Activated gamma-delta T cell treated with anti-CD3 and anti-CD28 coated beads, Interleukin-2, amount 50 U/mL, for 16 hours (primary cell): ENCODE measurements around the gene ADSL.

Source experiments
- DNase-seq: peaks from one replicate; pipeline ENCODE4 v3.0.0-alpha.2; 2020; ENCODE audit warnings: low read depth

Gene ADSL

GRCh38 chr22:40418366-40419201 lies 72.3 kb downstream of the ADSL start:
- no peak for DNase-seq

GRCh38 chr22:40419718-40420117 lies 73.4 kb downstream of the ADSL start:
- DNase-seq: no peak

- DNase-seq: no peak
These were observed 74.2 kb downstream of the ADSL start for GRCh38 chr22:40420341-40421081.

GRCh38 chr22:40421082-40421350 lies 74.7 kb downstream of the ADSL start:
- no peak for DNase-seq

GRCh38 chr22:40421941-40422340 lies 75.6 kb downstream of the ADSL start:
- DNase-seq: no peak

- DNase-seq: no peak
These were observed 76.4 kb downstream of the ADSL start for GRCh38 chr22:40422558-40423309.

- DNase-seq: no peak
These were observed 77.0 kb downstream of the ADSL start for GRCh38 chr22:40423310-40423688.

- no peak for DNase-seq
These were observed 77.8 kb downstream of the ADSL start for GRCh38 chr22:40423882-40424640.

GRCh38 chr22:40425082-40425481 lies 78.8 kb downstream of the ADSL start:
- DNase-seq: no peak

- DNase-seq: no peak
These were observed 80.5 kb downstream of the ADSL start for GRCh38 chr22:40426594-40427333.

- no peak for DNase-seq
These were observed 82.5 kb downstream of the ADSL start for GRCh38 chr22:40428796-40429195.

- DNase-seq: no peak
These were observed 83.2 kb downstream of the ADSL start for GRCh38 chr22:40429481-40429880.

GRCh38 chr22:40430991-40431390 lies 84.7 kb downstream of the ADSL start:
- no peak for DNase-seq

- no peak for DNase-seq
These were observed 85.9 kb downstream of the ADSL start for GRCh38 chr22:40432157-40432556.

GRCh38 chr22:40432625-40433024 lies 86.3 kb downstream of the ADSL start:
- DNase-seq: no peak

GRCh38 chr22:40433416-40434090 lies 87.3 kb downstream of the ADSL start:
- no peak for DNase-seq

GRCh38 chr22:40434106-40434505 lies 87.8 kb downstream of the ADSL start:
- DNase-seq: no peak

- no peak for DNase-seq
These were observed 88.4 kb downstream of the ADSL start for GRCh38 chr22:40434745-40435144.

- DNase-seq: no peak
These were observed 90.5 kb downstream of the ADSL start for GRCh38 chr22:40436505-40437431.
